MM.1S (cell line): ENCODE measurements around the gene NUDT17.
"Not testable (repeated sequence)": the region's sequence is repeated elsewhere in the genome, so short reads cannot be mapped to it uniquely, and the experiment has no call there.

Experiments used
- DNase-seq: peaks from one replicate; pipeline ENCODE4 v3.0.0-alpha.2; 2015
- H2AFZ ChIP-seq: fragments of 300-600 bp; sonication (generic); 2 replicates; pipeline ENCODE4 v1.6.0; 2016; ENCODE audit warnings: antibody characterized with exemption, low read length
- H3F3A ChIP-seq: fragments of 300-600 bp; sonication (generic); 2 replicates; pipeline ENCODE4 v1.6.1; 2016; ENCODE audit warnings: mild to moderate bottlenecking, antibody characterized with exemption, low read length, moderate library complexity, mixed read lengths; ENCODE audit not compliant: insufficient read depth
- H3K27ac ChIP-seq: fragments of 300-600 bp; sonication (generic); 2 replicates; pipeline ENCODE4 v1.5.1; 2016; ENCODE audit warnings: mild to moderate bottlenecking, low read length
- H3K27me3 ChIP-seq: fragments of 300-600 bp; sonication (generic); replicated peaks from 2 replicates; pipeline ENCODE4 v1.6.0; 2016; ENCODE audit warnings: low read length; ENCODE audit not compliant: insufficient read depth
- H3K36me3 ChIP-seq: fragments of 300-600 bp; sonication (generic); replicated peaks from 2 replicates; pipeline ENCODE4 v1.6.1; 2016; ENCODE audit warnings: mild to moderate bottlenecking, low read length, mixed read lengths; ENCODE audit not compliant: insufficient read depth
- H3K4me1 ChIP-seq: fragments of 300-600 bp; sonication (generic); 2 replicates; pipeline ENCODE4 v1.6.1; 2016; ENCODE audit warnings: low read length, mixed read lengths
- H3K4me2 ChIP-seq: fragments of 300-600 bp; sonication (generic); 2 replicates; pipeline ENCODE4 v1.6.0; 2016; ENCODE audit warnings: low read depth, low read length
- H3K4me3 ChIP-seq: fragments of 300-600 bp; sonication (generic); 2 replicates; pipeline ENCODE4 v1.5.1; 2016; ENCODE audit warnings: low read length, mixed read lengths
- H3K79me2 ChIP-seq: fragments of 300-600 bp; sonication (generic); 2 replicates; pipeline ENCODE4 v1.6.1; 2016; ENCODE audit warnings: mixed run types, low read length, mixed read lengths
- H3K9ac ChIP-seq: fragments of 300-600 bp; sonication (generic); 2 replicates; pipeline ENCODE4 v1.6.1; 2016; ENCODE audit warnings: low read length, mixed read lengths
- H3K9me2 ChIP-seq: fragments of 300-600 bp; sonication (generic); replicated peaks from 2 replicates; pipeline ENCODE4 v1.6.1; 2016; ENCODE audit warnings: mild to moderate bottlenecking, low read length, mixed read lengths; ENCODE audit not compliant: insufficient read depth
- H3K9me3 ChIP-seq: fragments of 300-600 bp; sonication (generic); replicated peaks from 2 replicates; pipeline ENCODE4 v1.6.1; 2016; ENCODE audit warnings: mild to moderate bottlenecking, low read length, mixed read lengths; ENCODE audit not compliant: insufficient read depth
- H4K20me1 ChIP-seq: fragments of 300-600 bp; sonication (generic); 2 replicates; pipeline ENCODE4 v1.6.1; 2016; ENCODE audit warnings: mild to moderate bottlenecking, low read length, moderate library complexity, mixed read lengths; ENCODE audit not compliant: insufficient read depth
- EZH2 ChIP-seq: fragments of 300-600 bp; sonication (generic); optimal IDR thresholded peaks from 2 replicates; pipeline ENCODE3; 2017; ENCODE audit warnings: low read depth, mild to moderate bottlenecking, antibody characterized with exemption, low read length, mixed read lengths
- EZH2phosphoT487 ChIP-seq: fragments of 300-600 bp; sonication (generic); IDR thresholded peaks from 2 replicates; pipeline ENCODE4 v1.6.1; 2018; ENCODE audit warnings: antibody characterized with exemption, low read length
- TF ChIP-seq, protein P1 (sequence below): fragments of 300-600 bp; sonication (generic); IDR thresholded peaks from 2 replicates; pipeline ENCODE4 v1.5.1; 2016; ENCODE audit warnings: antibody characterized with exemption, low read length, mixed read lengths

The NUDT17 gene

DNA sequence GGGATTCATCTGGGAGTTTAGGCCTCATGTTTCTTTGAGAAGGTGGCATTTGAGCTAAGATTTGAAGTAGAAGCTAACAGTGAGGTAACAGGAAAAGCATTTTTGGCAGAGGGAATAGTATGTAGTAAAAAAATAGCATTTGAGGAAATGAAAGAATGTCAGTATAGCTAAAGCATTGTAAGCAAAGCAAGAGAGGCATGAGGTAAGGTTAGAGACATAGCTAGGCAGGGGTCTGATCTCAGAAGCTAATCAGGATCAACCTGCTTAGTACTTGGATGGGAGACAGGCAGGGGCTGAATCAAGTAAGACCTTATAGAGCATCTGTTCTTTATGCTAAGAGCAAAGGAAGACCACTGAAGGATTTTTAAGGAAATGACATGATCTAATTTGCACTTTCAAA is 17.5 kb upstream of the NUDT17 start:
- peak overlapping the region; percentile 68 for H3K27ac ChIP-seq

DNA sequence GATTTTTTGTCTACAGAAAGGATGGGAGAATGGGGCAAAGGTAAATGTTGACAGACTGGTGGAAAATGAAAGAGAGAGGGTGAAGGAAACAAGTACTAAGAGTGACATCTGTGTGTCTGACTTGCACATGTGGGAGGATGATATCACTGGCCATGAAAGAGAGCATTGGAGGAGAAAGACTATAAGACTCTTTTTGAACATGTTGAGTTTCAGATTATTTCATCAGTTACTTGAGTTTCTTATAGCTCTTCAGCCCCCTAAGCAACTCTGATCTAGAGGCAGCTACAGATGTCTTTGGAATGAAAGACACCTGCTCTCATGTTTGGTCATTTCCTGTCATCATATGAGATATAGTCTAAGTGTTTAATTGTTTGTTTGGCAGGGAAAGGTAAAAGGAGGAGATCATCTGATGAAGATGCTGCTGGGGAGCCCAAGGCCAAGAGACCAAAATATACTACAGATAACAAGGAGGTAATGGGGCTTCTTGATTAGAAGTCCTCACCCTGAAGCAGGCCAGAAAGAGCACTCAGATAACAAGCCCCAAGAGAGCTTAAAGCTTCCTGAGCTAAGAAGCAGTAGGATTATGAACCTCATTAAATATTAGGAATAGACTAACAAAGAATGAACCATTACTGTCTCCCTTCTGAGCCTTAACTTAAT is 16.9 kb upstream of the NUDT17 start:
- H4K20me1 ChIP-seq: no peaks in the 10 kb centered on the region
- no peak overlapping the region for H3K4me3 ChIP-seq
- peak overlapping the region; percentile 5; the same call in 1 of the 2 replicates for H3K4me2 ChIP-seq
- no peak for TF ChIP-seq EZH2
- TF ChIP-seq, protein P1, sequence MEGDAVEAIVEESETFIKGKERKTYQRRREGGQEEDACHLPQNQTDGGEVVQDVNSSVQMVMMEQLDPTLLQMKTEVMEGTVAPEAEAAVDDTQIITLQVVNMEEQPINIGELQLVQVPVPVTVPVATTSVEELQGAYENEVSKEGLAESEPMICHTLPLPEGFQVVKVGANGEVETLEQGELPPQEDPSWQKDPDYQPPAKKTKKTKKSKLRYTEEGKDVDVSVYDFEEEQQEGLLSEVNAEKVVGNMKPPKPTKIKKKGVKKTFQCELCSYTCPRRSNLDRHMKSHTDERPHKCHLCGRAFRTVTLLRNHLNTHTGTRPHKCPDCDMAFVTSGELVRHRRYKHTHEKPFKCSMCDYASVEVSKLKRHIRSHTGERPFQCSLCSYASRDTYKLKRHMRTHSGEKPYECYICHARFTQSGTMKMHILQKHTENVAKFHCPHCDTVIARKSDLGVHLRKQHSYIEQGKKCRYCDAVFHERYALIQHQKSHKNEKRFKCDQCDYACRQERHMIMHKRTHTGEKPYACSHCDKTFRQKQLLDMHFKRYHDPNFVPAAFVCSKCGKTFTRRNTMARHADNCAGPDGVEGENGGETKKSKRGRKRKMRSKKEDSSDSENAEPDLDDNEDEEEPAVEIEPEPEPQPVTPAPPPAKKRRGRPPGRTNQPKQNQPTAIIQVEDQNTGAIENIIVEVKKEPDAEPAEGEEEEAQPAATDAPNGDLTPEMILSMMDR: no peak
- TF ChIP-seq EZH2phosphoT487: no peak
- H3F3A ChIP-seq: peaks cover 17% of the 10 kb centered on the region
- no peaks in the 10 kb centered on the region for H3K9me3 ChIP-seq
- H3K4me1 ChIP-seq: peaks cover 33% of the 10 kb centered on the region
- peaks cover 38% of the 10 kb centered on the region for H3K79me2 ChIP-seq
- peak overlapping the region; percentile 6; the same call in 1 of the 2 replicates for H3K9ac ChIP-seq
- H2AFZ ChIP-seq: no peak overlapping the region
- DNase-seq: no peak
- no peaks in the 10 kb centered on the region for H3K9me2 ChIP-seq
- peak overlapping the region; percentile 68 for H3K27ac ChIP-seq
- no peaks in the 10 kb centered on the region for H3K27me3 ChIP-seq
- H3K36me3 ChIP-seq: peaks cover 31% of the 10 kb centered on the region

More for the DNA sequence above, 17.5 kb upstream of the NUDT17 start:
- no peak for DNase-seq
- H3K4me3 ChIP-seq: no peak overlapping the region
- no peaks in the 10 kb centered on the region for H4K20me1 ChIP-seq
- TF ChIP-seq EZH2: no peak
- TF ChIP-seq, protein P1: no peak
- no peak for TF ChIP-seq EZH2phosphoT487
- H3K9me3 ChIP-seq: no peaks in the 10 kb centered on the region
- peaks cover 26% of the 10 kb centered on the region for H3K36me3 ChIP-seq
- peaks cover 17% of the 10 kb centered on the region for H3F3A ChIP-seq
- peaks cover 33% of the 10 kb centered on the region for H3K4me1 ChIP-seq
- no peak overlapping the region for H2AFZ ChIP-seq
- H3K79me2 ChIP-seq: peaks cover 38% of the 10 kb centered on the region
- H3K4me2 ChIP-seq: peak overlapping the region; percentile 5; the same call in 1 of the 2 replicates
- no peaks in the 10 kb centered on the region for H3K27me3 ChIP-seq
- peak overlapping the region; percentile 0; the same call in 1 of the 2 replicates for H3K9ac ChIP-seq
- H3K9me2 ChIP-seq: no peaks in the 10 kb centered on the region

DNA sequence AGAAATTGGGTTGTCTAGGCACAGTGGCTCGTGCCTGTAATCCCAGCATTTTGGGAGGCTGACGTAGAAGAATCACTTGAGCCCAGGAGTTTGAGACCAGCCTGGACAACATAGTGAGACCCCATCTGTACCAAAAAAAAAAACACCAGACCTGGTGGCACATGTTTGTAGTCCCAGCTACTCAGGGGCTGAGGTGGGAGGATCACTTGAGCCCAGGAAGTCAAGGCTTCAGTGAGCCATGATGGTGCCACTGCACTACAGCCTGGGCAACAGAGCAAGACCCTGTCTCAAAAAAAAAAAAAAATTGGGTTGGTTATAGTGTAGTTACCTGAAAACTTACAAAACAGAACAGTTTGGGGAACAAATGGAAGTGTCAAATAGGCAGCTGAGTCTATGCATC is 14.6 kb upstream of the NUDT17 start:
- Histone ChIP-seq H3K36me3 (peaks cover 33% of the 10 kb centered on the region), H3F3A (peaks cover 13% of the 10 kb centered on the region), H3K4me1 (peaks cover 26% of the 10 kb centered on the region), H3K79me2 (peaks cover 19% of the 10 kb centered on the region)
- H3K4me3 ChIP-seq, H3K9ac ChIP-seq, H3K9me3 ChIP-seq, DNase-seq, H2AFZ ChIP-seq, H3K27ac ChIP-seq, H3K9me2 ChIP-seq, H3K4me2 ChIP-seq, H4K20me1 ChIP-seq, H3K27me3 ChIP-seq: not testable (repeated sequence)

- H3K4me3 ChIP-seq: no peak overlapping the region
- H3F3A ChIP-seq: no peaks in the 10 kb centered on the region
- H3K79me2 ChIP-seq: no peaks in the 10 kb centered on the region
- H3K4me1 ChIP-seq: no peaks in the 10 kb centered on the region
- TF ChIP-seq EZH2: no peak
- TF ChIP-seq, protein P1: no peak
- TF ChIP-seq EZH2phosphoT487: no peak
- no peaks in the 10 kb centered on the region for H3K9me2 ChIP-seq
- no peak for DNase-seq
- H3K36me3 ChIP-seq: peaks cover 26% of the 10 kb centered on the region; the same call in 1 of the 2 replicates
- no peaks in the 10 kb centered on the region for H4K20me1 ChIP-seq
- H3K9ac ChIP-seq: no peak overlapping the region
- no peak overlapping the region for H3K27ac ChIP-seq
- no peaks in the 10 kb centered on the region for H3K27me3 ChIP-seq
- no peaks in the 10 kb centered on the region for H3K9me3 ChIP-seq
- no peak overlapping the region for H2AFZ ChIP-seq
- no peak overlapping the region for H3K4me2 ChIP-seq
Measured at GRCh38 chr1:145837656-145838055, 7.8 kb upstream of the NUDT17 start.
